Measurements from ENCODE around the gene AP3B1. TPM values are rescaled to one million over a fixed set of nuclear protein-coding genes. Genes with fewer than 3 reads are reported as not detected.

Gene AP3B1
- total RNA-seq, 1 donor from 2014 or later, result 105 TPM

DNA sequence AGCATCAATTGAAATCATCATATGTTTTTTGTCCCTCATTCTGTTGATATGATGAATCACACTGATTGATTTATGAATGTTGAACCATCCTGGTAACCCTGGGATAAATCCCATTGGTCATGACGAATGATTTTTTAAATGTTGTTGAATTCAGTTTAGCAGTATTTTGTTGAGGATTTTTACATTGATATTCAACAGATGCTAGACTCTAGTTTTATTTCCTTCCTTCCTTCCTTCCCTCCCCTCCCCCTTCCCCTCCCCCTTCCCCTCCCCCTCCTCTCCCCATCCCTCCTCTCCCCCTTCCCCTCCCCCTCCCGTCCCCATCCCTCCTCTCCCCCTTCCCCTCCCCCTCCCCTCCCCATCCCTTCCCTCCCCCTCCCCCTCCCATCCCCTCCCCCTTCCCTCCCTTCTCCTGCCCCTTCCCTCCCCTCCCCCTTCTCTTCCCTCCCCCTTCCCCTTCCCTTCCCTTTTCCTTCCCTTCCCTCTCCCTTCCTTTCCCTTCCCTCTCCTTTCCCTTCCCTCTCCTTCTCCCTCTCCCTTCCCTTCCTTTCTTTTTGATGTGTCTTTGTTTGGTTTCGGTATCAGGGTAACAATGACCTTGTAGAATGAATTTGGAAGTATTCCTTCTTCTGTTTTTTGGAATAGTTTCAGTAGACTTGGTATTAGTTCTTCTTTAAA, 142.8 kb downstream of the AP3B1 start:
- Mint-ChIP-seq H3K36me3 (peaks cover 45% of the 10 kb centered on the region), H3K4me3 (no peak overlapping the region), H3K27ac (no peak overlapping the region), H3K9me3 (peaks cover 6% of the 10 kb centered on the region), H3K27me3 (ENCODE audit: insufficient read depth, low read depth) (no peaks in the 10 kb centered on the region), H3K4me1 (no peaks in the 10 kb centered on the region)
- Histone ChIP-seq H3K9ac (no peak overlapping the region), H3K79me2 (ENCODE audit: low read depth) (no peaks in the 10 kb centered on the region), H4K20me1 (ENCODE audit: low read depth) (no peaks in the 10 kb centered on the region), H3K9me3 (ENCODE audit: low read depth) (no peaks in the 10 kb centered on the region), H3K27me3 (no peaks in the 10 kb centered on the region), H3K4me2 (no peak overlapping the region), H3K36me3 (peaks cover 24% of the 10 kb centered on the region), H3K27ac (no peak overlapping the region), H3K4me1 (no peaks in the 10 kb centered on the region), H3K4me3 (no peak overlapping the region), H3F3A (ENCODE audit: low read depth) (no peaks in the 10 kb centered on the region), H2AFZ (replicated peaks) (no peak overlapping the region)
- TF ChIP-seq EZH2 (IDR thresholded peaks at IDR 0.05) (no peak), EZH2phosphoT487 (IDR thresholded peaks at IDR 0.05) (no peak)
- TF ChIP-seq, protein P1, sequence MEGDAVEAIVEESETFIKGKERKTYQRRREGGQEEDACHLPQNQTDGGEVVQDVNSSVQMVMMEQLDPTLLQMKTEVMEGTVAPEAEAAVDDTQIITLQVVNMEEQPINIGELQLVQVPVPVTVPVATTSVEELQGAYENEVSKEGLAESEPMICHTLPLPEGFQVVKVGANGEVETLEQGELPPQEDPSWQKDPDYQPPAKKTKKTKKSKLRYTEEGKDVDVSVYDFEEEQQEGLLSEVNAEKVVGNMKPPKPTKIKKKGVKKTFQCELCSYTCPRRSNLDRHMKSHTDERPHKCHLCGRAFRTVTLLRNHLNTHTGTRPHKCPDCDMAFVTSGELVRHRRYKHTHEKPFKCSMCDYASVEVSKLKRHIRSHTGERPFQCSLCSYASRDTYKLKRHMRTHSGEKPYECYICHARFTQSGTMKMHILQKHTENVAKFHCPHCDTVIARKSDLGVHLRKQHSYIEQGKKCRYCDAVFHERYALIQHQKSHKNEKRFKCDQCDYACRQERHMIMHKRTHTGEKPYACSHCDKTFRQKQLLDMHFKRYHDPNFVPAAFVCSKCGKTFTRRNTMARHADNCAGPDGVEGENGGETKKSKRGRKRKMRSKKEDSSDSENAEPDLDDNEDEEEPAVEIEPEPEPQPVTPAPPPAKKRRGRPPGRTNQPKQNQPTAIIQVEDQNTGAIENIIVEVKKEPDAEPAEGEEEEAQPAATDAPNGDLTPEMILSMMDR (IDR thresholded peaks at IDR 0.05), result no peak
- no peak for DNase-seq (ENCODE audit: low spot score)

DNA sequence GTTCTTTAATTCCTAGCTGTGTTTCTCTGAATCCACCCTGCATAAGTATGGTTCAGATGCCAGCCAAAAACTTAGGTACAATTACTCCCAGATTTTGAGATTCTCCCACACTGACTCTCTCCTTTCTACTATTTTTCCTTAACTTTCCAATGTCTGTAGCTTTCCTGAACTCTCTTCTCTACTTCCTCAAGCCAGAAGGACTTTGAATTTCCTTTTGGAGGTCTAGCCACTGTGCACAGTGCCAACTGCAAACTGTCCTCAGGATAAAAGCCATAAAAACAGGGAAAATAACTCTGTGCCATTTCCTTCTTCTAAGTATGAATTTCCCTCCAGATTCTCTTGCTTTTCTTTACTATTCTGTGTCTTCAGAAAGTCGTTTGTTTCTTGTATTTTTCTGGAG, 157.2 kb downstream of the AP3B1 start:
- H3K9ac ChIP-seq, result no peak overlapping the region
- no peaks in the 10 kb centered on the region for H4K20me1 ChIP-seq (ENCODE audit: low read depth)
- TF ChIP-seq EZH2phosphoT487 (IDR thresholded peaks at IDR 0.05), result no peak
- TF ChIP-seq, protein P1 (IDR thresholded peaks at IDR 0.05), result no peak
- TF ChIP-seq EZH2 (IDR thresholded peaks at IDR 0.05), result no peak
- H3K4me3 ChIP-seq, result no peak overlapping the region
- no peaks in the 10 kb centered on the region for H3F3A ChIP-seq (ENCODE audit: low read depth)
- no peak overlapping the region for H3K27ac ChIP-seq
- H3K36me3 ChIP-seq, result peaks cover 8% of the 10 kb centered on the region
- Mint-ChIP-seq H3K27ac (no peak overlapping the region), H3K36me3 (peaks cover 15% of the 10 kb centered on the region), H3K27me3 (ENCODE audit: insufficient read depth, low read depth) (no peaks in the 10 kb centered on the region), H3K4me3 (no peak overlapping the region), H3K9me3 (no peaks in the 10 kb centered on the region), H3K4me1 (no peaks in the 10 kb centered on the region)
- H3K4me1 ChIP-seq, result no peaks in the 10 kb centered on the region
- no peak overlapping the region for H2AFZ ChIP-seq (replicated peaks)
- H3K79me2 ChIP-seq (ENCODE audit: low read depth), result no peaks in the 10 kb centered on the region
- no peaks in the 10 kb centered on the region for H3K9me3 ChIP-seq (ENCODE audit: low read depth)
- no peaks in the 10 kb centered on the region for H3K27me3 ChIP-seq
- no peak for DNase-seq (ENCODE audit: low spot score)
- no peak overlapping the region for H3K4me2 ChIP-seq

DNA sequence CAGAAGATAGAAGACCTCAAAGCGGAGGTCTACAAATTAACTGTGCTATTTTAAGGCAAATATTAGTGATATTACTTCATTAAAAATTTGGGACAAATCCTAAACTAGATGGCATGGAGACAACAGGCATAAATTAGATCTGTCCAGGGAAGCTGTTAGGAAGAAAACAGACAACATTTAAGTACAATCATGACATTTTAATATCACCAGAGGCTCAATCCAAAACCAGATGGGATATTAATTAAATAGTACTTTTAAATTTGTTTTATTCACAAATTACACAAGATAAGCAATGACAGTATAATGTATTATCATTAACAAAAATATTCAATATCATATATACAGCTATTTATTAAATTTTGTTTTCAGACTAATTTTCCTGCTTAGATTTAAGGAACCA, 161.1 kb downstream of the AP3B1 start:
- Mint-ChIP-seq H3K27me3 (ENCODE audit: insufficient read depth, low read depth) (no peaks in the 10 kb centered on the region), H3K4me3 (no peak overlapping the region), H3K4me1 (no peaks in the 10 kb centered on the region), H3K27ac (no peak overlapping the region), H3K36me3 (peaks cover 3% of the 10 kb centered on the region), H3K9me3 (no peaks in the 10 kb centered on the region)
- TF ChIP-seq EZH2 (IDR thresholded peaks at IDR 0.05), result no peak
- TF ChIP-seq EZH2phosphoT487 (IDR thresholded peaks at IDR 0.05), result no peak
- TF ChIP-seq, protein P1 (IDR thresholded peaks at IDR 0.05), result no peak
- H3K4me1 ChIP-seq, result no peaks in the 10 kb centered on the region
- H4K20me1 ChIP-seq (ENCODE audit: low read depth), result no peaks in the 10 kb centered on the region
- H2AFZ ChIP-seq (replicated peaks), result no peak overlapping the region
- H3K27ac ChIP-seq, result peak overlapping the region; percentile 22
- no peaks in the 10 kb centered on the region for H3K79me2 ChIP-seq (ENCODE audit: low read depth)
- peaks cover 11% of the 10 kb centered on the region for H3K36me3 ChIP-seq
- H3K4me3 ChIP-seq, result no peak overlapping the region
- no peaks in the 10 kb centered on the region for H3K9me3 ChIP-seq (ENCODE audit: low read depth)
- no peaks in the 10 kb centered on the region for H3K27me3 ChIP-seq
- DNase-seq (ENCODE audit: low spot score), result no peak
- H3K4me2 ChIP-seq, result no peak overlapping the region
- H3K9ac ChIP-seq, result no peak overlapping the region
- H3F3A ChIP-seq (ENCODE audit: low read depth), result peaks cover 9% of the 10 kb centered on the region
